Prostate gland (tissue), 2 donors: ENCODE data around the gene MYH6.

Experiments used
- POLR2A ChIP-seq: fragments of 450-650 bp; IDR thresholded peaks from one replicate; pipeline ENCODE4 v1.6.1; 2016; ENCODE audit warnings: antibody characterized with exemption, mild to moderate bottlenecking
- TF ChIP-seq, protein P1 (sequence below), 4 experiments: fragments of 200-600 bp in 2 of 4; fragments of 450-650 bp in 2 of 4; sonication (generic) in 2 of 4; IDR thresholded peaks; 1 replicate in 3 of 4; 2 replicates in 1 of 4; pipeline ENCODE4 v1.5.1; 2016 to 2019; ENCODE audit warnings: antibody characterized with exemption in 4 of 4, mild to moderate bottlenecking in 2 of 4, moderate library complexity in 2 of 4

DNA sequence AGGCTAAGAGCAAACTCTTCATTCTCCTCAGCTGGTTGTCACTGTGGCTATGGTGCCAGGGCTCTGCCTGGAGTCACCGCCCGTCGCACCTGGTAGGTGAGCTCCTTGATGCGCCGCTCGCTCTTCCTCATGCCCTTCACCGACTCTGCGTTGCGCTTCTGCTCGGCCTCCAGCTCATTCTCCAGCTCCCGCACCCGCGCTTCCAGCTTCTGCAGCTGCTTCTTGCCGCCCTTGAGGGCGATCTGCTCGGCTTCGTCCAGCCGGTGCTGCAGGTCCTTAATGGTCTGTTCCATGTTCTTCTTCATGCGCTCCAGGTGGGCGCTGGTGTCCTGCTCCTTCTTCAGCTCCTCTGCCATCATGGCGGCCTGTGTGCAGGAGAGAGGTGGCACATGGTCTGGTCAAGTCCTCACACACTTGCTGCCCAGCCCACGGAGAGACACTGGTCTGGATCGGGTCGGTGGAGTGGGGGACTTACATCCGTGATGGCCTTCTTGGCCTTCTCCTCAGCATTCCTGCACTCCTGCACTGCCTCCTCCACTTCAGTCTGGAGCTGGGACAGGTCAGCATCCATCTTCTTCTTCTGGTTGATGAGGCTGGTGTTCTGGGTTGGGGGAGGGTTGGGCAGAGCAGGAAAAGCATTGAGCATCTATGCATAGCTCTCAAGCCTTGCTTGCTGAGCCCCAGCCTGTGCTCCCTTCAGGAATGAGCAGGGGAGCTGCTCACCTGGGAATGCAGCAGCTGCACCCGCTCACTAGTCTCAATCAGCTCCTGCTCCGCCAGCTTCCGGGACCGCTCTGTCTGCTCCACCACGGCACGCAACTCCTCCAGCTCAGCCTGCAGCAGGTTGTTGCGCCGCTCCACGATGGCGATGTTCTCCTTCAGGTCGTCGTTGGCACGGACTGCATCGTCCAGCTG lies 7.1 kb upstream of the MYH6 start:
- TF ChIP-seq, protein P1, sequence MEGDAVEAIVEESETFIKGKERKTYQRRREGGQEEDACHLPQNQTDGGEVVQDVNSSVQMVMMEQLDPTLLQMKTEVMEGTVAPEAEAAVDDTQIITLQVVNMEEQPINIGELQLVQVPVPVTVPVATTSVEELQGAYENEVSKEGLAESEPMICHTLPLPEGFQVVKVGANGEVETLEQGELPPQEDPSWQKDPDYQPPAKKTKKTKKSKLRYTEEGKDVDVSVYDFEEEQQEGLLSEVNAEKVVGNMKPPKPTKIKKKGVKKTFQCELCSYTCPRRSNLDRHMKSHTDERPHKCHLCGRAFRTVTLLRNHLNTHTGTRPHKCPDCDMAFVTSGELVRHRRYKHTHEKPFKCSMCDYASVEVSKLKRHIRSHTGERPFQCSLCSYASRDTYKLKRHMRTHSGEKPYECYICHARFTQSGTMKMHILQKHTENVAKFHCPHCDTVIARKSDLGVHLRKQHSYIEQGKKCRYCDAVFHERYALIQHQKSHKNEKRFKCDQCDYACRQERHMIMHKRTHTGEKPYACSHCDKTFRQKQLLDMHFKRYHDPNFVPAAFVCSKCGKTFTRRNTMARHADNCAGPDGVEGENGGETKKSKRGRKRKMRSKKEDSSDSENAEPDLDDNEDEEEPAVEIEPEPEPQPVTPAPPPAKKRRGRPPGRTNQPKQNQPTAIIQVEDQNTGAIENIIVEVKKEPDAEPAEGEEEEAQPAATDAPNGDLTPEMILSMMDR (IDR thresholded peaks at IDR 0.05), result no peak
- no peak for TF ChIP-seq POLR2A
